Epithelial cell of prostate (primary cell): ENCODE data around the gene HS3ST4.
"Not testable (repeated sequence)": the region's sequence is repeated elsewhere in the genome, so short reads cannot be mapped to it uniquely, and the experiment has no call there.

Experiments used
- DNase-seq: peaks from one replicate; pipeline ENCODE4 v3.0.0-alpha.2; 2011; ENCODE audit warnings: low read depth, low spot score
- H3K27ac ChIP-seq: fragments of 450-650 bp; 2 replicates; pipeline ENCODE4 v1.5.1; 2017; ENCODE audit warnings: mild to moderate bottlenecking

The HS3ST4 gene

DNA sequence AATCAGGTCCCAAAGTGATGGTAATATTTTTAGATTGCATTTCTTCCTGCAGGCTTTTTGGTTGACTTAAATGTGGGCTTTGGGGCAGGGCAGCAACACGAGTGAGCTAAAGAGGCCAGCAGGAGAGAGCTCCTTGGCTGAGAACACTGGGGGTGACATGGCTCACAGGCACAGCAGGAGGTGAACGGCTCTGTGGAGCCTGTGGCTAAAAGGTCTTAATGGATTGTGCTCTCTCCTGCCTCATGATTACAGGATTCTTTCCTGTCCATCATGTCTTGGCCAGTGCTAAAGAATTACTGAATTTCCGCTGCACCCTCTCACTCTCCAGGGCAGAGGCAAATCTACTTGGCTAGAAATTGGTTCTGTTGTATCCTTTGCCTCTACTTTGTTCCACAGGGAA is 366.6 kb downstream of the HS3ST4 start:
- no peak overlapping the region for H3K27ac ChIP-seq
- DNase-seq, result no peak

DNA sequence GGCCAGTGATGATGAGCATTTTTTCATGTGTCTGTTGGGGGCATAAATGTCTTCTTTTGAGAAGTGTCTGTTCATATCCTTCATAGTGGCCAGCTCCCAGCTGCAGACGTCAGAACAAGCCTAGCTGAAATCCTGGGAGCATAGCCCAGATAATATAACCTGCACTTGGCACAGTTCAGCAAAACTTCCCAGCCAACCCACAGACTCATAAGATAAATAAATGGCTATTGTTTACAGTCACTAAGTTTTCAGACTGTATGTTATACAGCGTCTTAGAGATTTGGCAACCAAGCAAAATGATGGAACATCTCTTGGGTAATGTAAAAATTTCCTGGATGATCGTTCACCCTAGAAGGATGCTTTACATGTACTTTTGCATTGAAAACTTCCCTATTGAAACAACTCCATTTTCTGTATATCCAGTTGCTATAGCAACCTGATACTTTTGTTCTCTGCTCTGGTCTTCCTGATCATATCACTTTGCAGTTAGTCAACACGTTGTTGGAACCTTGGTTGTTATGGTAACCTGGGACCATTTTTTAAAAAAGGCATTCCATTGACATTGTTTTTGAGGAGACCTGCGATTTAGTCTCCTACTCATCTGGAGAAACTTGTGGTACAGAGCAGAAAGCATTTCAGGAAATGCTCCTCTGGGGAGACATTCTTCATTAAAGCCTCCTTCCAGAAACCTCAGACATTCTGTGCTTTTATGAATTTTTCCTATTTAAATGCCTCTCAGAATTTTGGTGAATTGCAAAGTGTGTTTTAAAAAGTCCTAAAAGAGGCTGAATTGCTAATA is 378.7 kb downstream of the HS3ST4 start:
- DNase-seq, result no peak
- H3K27ac ChIP-seq, result no peak overlapping the region

DNA sequence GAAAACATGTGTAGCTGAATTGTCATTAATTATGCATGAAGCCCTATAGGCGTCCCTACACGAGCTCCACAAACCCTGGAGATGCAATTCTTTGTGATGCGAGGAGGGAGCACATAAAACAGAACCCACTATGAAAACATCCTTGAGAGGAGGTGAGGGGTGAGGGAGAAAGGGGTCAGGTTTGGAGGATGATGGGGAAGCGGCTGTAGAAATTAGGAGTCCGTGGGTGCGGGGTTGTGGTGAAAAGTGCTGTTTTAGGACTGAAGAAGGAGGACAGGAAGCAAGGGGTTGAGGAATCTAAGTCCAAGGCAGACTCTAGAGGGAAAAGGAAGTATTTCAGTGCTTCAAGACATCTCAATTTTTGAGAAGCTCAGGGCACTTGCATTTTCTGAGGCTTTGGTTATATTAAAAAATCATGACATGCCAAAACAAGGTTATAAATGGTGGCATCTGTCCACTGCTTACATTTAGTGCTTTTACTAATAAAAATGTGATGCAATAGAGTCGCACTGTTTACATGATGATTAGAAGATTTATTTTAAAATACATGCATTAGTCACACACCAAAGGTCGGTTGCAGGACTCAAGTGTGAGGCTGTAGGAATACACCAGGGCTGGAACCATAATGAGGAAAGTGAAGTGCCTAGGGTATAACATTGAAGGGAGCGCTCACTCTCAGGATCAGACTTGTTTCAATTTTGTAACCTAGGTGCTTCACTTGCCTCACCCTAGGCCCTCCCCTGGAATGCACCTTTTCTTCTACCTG is 379.5 kb downstream of the HS3ST4 start:
- DNase-seq, result no peak
- H3K27ac ChIP-seq, result no peak overlapping the region

DNA sequence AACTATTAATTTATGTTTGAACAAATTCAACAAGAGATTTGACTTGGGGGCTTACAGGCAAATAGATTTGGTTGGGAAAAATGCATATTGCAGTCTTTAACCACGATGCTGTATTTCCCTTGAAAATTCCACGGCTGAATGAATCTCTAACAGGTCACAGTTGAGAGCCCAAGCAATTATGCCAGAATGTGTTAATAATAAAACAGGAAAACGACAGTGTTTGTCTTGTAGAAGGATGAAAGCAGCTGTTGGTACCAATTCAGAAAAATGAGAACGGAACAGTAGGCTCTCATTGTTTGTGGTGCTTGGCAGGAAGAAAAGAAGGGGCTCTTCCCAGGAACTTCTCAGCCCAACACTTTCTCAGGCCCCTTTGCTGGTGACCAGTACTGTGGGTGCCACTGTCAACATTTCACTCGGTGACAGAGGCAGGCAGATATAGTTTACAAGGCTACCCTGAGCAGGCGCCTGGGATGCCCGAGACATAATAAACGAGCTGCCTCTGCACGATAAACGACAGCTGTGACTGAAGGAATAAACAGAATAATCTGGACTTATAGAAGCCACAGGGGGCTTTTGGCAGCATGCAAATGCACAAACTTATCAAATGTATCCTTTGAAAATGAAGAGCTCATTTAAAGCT is 387.1 kb downstream of the HS3ST4 start:
- H3K27ac ChIP-seq, result no peak overlapping the region
- DNase-seq, result no peak

DNA sequence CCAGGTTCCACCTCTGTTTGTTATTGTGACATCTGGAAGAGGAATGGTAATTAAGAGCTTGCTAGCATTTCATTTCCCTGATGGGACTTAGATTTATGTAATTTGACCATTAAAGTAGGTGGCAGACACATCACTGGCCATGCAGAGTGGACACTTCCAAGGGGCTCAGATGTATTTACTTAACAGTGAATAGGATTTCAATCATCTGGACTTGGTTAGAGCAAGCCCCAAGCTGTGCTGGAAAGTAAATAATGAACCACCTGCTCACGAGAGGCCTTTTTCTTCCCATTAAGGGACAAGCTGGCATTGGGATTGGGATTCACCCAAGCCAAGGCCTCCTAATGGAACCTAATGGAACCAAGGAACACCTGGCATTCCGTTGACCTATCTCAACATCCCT is 395.3 kb downstream of the HS3ST4 start:
- DNase-seq, result no peak
- no peak overlapping the region for H3K27ac ChIP-seq

DNA sequence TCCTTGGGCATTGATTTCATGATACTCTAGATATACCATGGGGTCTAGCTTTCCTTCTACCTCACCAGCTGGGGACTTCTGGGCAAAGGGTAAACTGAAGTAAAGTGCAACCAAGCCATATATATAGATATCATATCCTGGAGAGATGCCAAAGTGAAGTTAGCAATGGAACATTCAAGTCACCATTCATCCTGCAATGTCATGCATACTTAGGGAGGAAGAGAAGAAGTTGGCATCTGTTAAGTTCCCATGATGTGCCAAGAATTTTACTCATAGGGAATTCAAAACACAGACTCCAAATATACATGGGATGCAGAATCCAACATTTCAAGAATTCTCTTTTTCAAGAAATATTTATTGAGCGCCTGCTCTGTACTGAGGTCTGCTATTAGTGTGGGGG is 399.8 kb downstream of the HS3ST4 start:
- DNase-seq, result no peak
- H3K27ac ChIP-seq, result no peak overlapping the region

DNA sequence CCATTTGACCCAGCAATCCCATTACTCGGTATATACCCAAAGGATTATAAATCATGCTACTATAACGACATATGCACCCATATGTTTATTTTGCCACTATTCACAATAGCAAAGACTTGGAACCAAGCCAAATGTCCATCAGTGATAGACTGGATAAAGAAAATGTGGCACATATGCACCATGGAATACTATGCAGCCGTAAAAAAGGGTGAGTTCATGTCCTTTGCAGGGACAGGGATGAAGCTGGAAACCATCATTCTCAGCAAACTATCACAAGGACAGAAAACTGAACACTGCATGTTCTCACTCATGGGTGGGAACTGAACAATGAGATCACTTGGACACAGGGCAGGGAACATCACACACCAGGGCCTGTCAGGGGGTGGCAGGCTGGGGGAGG is 406.4 kb downstream of the HS3ST4 start:
- not testable (repeated sequence) for DNase-seq, H3K27ac ChIP-seq

DNA sequence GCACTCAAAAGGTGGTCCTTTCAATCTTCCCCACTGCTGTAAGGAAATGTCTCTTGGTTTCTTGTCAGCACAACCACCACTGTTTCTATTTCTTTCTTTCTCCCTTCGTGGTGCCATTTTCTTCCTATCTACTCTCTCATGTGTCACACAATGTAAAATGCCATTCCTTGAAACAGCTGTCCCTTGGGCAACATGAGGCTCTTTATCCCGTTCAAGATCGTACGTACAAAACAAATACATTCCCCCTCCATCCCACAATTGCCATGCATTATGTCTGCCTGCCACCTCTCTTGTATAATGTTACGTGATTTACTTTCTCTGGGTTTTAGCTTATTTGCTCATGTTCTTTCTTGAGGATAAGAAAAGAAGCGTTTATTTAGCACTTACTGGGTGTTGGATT is 410.6 kb downstream of the HS3ST4 start:
- no peak for DNase-seq
- no peak overlapping the region for H3K27ac ChIP-seq

DNA sequence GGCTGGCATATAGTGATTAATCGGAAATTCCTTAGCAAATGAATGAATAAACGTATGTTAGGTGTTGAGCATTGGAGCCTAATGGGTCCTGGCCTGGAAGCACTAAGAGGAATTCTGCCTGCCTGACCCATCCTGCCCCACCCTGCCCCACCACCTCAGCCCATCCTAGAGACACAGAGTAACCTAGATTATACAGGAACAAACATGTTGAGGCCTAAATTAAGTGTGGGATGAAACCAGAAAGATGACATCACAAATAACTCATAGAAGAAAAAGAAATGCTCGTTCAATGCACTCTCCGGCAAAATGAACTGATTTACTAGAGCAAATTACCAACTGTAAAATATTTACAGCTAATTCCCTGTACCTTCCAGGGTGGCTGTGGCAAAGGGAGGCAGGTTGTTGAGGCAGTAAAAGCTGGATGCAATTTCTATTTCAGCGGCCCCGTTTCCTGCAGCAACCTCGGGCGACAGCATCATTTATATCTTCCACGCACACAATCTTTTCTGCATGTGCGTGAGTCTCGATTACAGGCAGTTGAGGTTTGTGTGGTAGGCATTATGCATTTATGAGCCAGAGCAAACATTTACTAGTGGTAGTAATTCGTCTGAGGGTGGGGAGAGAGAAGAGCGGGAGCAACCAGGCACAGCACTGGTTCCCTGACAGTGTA is 417.2 kb downstream of the HS3ST4 start:
- H3K27ac ChIP-seq, result no peak overlapping the region
- no peak for DNase-seq

DNA sequence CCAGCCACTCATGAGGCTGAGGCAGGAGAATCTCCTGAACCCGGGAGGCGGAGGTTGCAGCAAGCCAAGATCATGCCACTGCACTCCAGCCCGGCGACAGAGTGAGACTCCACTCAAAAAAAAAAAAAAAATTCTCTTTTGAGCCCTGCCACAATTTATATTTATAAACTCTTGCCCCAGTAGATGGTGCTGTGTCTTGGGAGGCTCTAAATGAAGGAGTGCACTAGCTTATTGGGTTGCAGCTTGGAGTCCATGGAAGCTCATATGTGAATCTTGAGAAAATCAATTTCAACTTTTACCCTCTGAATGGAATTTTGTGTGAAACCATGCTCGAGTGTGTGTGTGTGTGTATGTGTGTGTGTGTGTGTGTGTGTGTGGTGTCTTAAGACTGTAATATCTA is 420.1 kb downstream of the HS3ST4 start:
- no peak for DNase-seq
- H3K27ac ChIP-seq, result no peak overlapping the region

DNA sequence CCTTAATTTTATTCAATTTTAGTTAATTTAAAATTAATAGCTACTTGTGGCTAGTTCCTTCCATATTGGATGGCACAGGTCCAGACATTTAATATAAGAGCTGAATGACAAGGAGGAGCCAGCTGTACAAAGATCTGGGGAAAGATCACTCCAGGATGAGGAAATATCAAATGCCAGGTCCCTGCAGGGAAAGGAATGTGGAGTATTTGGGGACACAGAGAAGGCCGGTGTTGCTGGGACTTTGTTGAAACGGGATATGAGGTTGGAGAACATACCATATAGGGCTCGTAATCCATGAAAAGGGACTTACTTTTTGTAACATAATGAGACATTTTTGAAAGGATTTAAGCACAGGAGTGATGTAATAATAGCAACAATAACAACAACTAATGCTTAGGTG is 426.8 kb downstream of the HS3ST4 start:
- DNase-seq, result no peak
- no peak overlapping the region for H3K27ac ChIP-seq

DNA sequence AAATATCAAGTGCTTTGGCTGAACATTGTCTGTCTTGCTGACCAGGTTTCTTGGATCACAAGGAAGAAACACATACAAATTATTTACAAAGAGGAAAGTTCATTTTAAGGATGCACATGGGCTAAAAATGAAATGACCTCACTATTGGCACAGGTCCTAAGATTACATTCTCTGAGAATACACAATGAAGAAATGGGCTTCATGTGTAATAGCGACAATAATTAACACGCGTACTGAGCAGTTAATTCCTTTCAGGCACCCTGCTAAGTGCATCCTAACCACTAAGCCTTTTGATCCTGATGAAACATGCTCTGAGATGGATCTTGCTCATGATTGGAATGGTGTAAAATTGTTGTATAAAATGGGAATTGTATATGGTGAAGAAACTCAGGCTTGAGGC is 429.0 kb downstream of the HS3ST4 start:
- H3K27ac ChIP-seq, result no peak overlapping the region
- DNase-seq, result no peak

DNA sequence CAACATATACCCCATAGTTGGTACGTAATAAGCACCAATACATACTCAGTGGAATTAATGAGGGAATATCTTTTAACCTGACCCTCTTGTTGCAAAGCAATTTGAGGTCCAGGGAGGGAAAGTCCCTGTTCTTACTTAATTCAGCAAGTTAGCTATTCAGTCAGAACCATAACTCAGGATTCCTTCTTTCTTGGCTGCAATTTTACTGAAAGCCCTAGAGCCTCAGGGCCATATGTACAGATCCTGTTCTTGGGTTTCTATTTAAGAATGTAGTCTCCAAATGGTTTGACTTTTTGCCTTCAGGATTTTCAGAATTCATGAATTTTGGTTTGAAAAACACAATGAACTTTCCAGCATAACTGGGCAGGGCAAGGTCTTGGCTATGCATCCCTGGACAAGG is 436.5 kb downstream of the HS3ST4 start:
- no peak overlapping the region for H3K27ac ChIP-seq
- no peak for DNase-seq

DNA sequence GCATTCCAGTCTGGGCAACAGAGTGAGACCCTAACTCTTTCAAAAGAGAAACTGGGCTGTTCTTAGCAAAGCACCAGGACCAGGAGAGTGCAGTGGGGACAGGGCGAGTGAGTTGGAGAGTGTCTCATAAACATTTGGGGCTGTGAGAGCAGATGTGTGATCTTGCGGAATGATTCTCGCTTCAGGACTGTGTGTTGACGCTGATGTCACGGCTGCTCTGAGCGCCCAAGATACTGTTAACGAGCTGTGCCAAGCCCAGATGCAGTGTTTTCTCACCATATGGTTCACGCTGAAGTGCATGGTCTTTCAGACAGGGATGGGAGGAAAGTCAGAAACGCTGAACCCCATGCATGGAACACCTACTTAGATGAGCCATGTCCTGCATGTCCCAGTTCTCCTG is 438.2 kb downstream of the HS3ST4 start:
- no peak overlapping the region for H3K27ac ChIP-seq
- no peak for DNase-seq

DNA sequence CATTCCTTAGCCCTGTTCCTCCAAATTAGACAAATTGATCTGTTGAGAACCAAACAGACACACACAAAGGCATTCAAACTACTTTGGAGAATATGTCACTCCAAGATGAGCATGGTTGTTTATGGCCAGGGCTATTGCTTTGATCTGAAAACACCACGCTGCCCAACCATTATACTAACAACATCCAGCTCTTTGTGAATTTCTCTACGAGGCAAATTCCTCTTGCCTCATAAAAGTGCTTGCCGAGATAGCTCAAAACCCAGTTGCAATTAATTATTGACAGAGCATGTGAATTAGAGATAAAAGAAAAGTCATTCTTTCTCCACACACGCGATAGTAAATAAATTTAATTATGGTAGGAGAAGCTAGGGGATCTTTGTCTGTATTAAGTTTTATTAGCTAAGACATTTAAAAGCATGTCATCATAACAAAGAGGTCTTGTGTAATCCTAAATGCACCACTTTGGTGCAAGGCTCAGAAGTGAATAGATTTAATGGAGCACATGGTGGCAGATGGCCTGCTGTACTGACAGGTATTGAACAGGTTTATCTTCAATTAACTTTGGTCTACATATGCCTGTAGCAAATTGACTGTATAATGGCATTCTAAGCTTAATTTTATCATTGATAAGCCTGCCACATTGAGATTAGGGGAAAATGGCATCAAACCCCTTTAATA is 441.8 kb downstream of the HS3ST4 start:
- H3K27ac ChIP-seq, result no peak overlapping the region
- no peak for DNase-seq

DNA sequence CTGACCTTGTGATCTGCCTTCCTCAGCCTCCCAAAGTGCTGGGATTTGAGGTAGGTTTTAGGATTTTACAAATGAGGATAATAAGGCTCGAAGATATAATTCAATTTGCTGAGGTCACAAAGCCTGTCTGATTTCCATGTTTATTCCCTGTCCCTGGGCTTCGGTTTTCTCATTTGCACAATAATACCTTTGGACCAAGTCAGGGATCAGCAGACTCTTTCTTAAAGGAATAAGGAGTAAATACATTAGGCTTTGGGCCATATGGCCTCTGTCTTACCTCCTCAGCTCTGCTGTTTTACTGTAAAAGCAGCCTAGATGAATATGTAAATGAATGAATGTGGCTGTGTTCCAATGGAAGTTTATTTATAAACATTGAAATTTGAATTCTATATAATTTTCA is 442.8 kb downstream of the HS3ST4 start:
- no peak overlapping the region for H3K27ac ChIP-seq
- DNase-seq, result no peak

DNA sequence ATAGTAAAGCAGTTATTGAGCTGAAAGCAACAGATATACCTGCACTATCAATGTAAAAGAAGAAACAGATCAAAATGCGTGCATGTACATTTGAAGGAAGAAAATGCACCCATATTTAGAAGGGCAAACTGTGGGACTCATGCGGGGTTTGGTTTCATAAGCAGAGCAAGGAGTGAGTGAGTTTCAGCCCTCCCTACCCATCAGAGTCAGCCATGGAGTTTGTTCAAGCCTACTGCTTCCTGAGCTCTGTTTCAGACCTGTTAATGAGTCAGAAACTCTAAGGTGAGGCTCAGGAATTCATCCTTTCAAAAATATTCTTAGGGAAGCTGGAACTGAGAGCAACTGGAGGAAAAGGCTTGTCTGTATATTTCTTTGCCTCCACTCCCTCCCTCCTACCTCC is 446.2 kb downstream of the HS3ST4 start:
- no peak overlapping the region for H3K27ac ChIP-seq
- DNase-seq, result no peak

DNA sequence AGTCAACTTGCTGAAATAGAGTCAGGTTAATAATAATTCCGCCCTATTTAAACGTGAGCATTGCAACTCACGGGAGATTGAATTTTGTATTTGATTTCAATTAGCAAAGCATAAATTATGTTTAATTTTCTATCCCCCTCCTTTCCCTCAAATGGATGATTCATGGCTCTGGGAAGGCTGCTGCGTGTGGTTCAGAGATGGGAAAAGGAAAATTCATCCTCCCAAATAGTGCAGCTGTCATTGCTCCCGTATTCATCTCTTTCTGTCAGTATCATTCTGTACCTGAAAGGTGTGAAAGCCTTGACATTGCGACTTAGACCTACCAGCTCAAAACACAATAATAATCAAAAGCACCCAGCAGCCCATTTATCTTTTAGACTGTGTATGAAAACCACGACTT is 447.3 kb downstream of the HS3ST4 start:
- DNase-seq, result no peak
- H3K27ac ChIP-seq, result no peak overlapping the region

DNA sequence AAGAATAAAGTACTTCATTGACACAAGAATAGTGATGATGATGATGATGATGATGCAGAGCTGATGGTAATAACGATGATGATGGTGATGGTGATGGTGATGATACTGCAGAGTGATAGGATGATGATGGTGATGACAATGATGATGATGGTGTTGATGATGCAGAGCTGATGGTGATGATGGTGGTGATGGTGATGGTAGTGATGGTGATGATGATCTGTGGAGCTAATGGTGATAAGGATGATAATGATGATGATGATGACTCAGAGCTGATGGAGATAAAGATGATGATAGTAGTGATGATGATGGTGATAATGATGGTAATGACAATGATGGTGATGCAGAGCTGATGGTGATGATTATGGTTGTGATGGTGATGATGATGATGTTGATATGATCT is 448.1 kb downstream of the HS3ST4 start:
- DNase-seq, result no peak
- H3K27ac ChIP-seq, result no peak overlapping the region
